DMS 273 (cell line): ENCODE measurements around the gene POSTN.

Experiments
- DNase-seq: peaks from one replicate; lab custom pipeline; 2025; ENCODE audit not compliant: unreplicated experiment; lab: John Stamatoyannopoulos, UW

The POSTN gene

GRCh38 chr13:37515226-37515625 is 83.3 kb downstream of the POSTN start:
- no peak for DNase-seq
